ENCODE results near the gene KRTAP10-3.

- no peak for TF ChIP-seq CTCF (IDR thresholded peaks at IDR 0.05)
- TF ChIP-seq ZFX (IDR thresholded peaks at IDR 0.05; ENCODE audit: borderline replicate concordance) = no peak
Observed at GRCh38 chr21:44571844-44572782, 13.5 kb upstream of the KRTAP10-3 start.
